IMR-90 (cell line): Measurements from ENCODE around the gene TSNAXIP1.

ENCODE experiments used
- BHLHE40 ChIP-seq: fragments of 150-350 bp; IDR thresholded peaks from 2 replicates; pipeline ENCODE4 v1.6.1; 2016; ENCODE audit warnings: mild to moderate bottlenecking, low read depth, low read length
- CEBPB ChIP-seq: IDR thresholded peaks from 2 replicates; pipeline ENCODE4 v1.6.1; 2012; ENCODE audit warnings: low read depth, low read length, improper control_type of control experiment
- CHD1 ChIP-seq: IDR thresholded peaks from 2 replicates; pipeline ENCODE4 v1.6.1; 2012; ENCODE audit warnings: low read depth, low read length, improper control_type of control experiment
- FOS ChIP-seq: fragments of 150-350 bp; IDR thresholded peaks from 2 replicates; pipeline ENCODE4 v1.6.1; 2016; ENCODE audit warnings: low read depth, low read length
- MAFK ChIP-seq: IDR thresholded peaks from 2 replicates; pipeline ENCODE4 v1.6.1; 2012; ENCODE audit warnings: low read depth, low read length, improper control_type of control experiment
- MXI1 ChIP-seq: IDR thresholded peaks from 2 replicates; pipeline ENCODE4 v1.6.1; 2012; ENCODE audit warnings: low read depth, mild to moderate bottlenecking, low read length, moderate library complexity, borderline replicate concordance
- NFE2L2 ChIP-seq: fragments of 150-350 bp; IDR thresholded peaks from 2 replicates; pipeline ENCODE4 v1.6.1; 2016; ENCODE audit warnings: low read depth, mild to moderate bottlenecking, low read length
- POLR2A ChIP-seq: IDR thresholded peaks from 2 replicates; pipeline ENCODE4 v1.6.1; 2012; ENCODE audit warnings: mild to moderate bottlenecking, low read depth, low read length
- RAD21 ChIP-seq: IDR thresholded peaks from 2 replicates; pipeline ENCODE4 v1.6.1; 2012; ENCODE audit warnings: low read length, improper control_type of control experiment
- RCOR1 ChIP-seq: IDR thresholded peaks from 2 replicates; pipeline ENCODE4 v1.6.1; 2012; ENCODE audit warnings: mild to moderate bottlenecking, low read length, improper control_type of control experiment; ENCODE audit not compliant: insufficient replicate concordance
- RFX5 ChIP-seq: IDR thresholded peaks from 2 replicates; pipeline ENCODE4 v1.8.0; 2012; ENCODE audit warnings: low read depth, mild to moderate bottlenecking, low read length, moderate library complexity
- SMC3 ChIP-seq: fragments of 150-350 bp; IDR thresholded peaks from 2 replicates; pipeline ENCODE4 v1.6.1; 2016; ENCODE audit warnings: low read depth, mild to moderate bottlenecking, antibody characterized with exemption, low read length, moderate library complexity
- TF ChIP-seq, protein P1 (sequence below): fragments of 150-350 bp; IDR thresholded peaks from 2 replicates; pipeline ENCODE4 v1.6.1; 2016; ENCODE audit warnings: low read depth, mild to moderate bottlenecking, low read length, moderate library complexity, borderline replicate concordance
- TF ChIP-seq, protein P2 (sequence below): conservative IDR thresholded peaks from 2 replicates; pipeline ENCODE4 v1.5.1; 2012; ENCODE audit warnings: mild to moderate bottlenecking, low read depth, low read length, improper control_type of control experiment

DNA sequence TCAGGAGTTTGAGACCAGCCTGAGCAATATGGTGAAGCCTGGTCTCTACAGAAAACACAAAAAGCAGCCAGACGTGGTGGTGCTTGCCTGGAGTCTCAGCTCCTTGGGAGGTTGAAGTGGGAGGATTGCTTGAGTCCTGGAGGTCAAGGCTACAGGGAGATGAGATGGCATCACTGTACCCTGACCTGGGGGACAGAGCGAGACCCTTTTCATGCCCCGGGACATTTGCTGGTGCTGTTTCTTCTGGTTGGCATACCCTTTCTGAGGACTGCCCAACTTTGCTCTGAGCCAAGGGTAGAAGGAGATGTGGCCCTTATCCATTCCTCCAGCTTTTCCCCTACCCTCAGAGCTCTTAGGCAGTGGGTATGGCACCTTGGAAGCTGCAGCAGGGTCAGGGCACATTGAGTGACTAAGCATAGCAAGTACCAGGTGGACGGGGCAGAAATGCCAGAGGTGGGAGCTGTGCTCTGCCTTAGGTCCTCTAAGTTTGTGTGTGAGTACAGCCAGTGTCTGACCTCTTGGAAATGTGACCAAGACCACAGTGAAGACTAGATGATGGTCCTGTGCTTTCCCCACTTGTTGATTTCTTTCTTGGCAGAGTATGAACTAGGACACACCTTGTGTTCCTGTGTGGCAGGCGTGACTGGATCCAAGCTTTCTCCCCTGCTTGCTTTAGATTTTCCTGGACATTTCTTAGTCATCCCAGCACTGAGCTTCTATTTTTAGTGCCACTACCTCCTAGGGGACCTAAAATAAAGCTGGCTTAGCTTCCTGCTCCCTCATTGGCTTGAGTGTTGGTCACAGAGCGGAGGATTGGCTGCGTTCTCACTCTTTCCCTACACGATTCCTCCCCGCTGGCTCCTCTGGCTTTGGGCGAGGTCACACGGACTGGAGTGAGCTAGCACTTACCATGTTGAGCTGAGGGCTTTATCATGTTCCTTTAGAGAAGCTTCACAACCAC is 56.2 kb downstream of the TSNAXIP1 start:
- TF ChIP-seq, protein P1, sequence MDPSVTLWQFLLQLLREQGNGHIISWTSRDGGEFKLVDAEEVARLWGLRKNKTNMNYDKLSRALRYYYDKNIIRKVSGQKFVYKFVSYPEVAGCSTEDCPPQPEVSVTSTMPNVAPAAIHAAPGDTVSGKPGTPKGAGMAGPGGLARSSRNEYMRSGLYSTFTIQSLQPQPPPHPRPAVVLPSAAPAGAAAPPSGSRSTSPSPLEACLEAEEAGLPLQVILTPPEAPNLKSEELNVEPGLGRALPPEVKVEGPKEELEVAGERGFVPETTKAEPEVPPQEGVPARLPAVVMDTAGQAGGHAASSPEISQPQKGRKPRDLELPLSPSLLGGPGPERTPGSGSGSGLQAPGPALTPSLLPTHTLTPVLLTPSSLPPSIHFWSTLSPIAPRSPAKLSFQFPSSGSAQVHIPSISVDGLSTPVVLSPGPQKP = no peak
- no peak for TF ChIP-seq CEBPB
- TF ChIP-seq, protein P2, sequence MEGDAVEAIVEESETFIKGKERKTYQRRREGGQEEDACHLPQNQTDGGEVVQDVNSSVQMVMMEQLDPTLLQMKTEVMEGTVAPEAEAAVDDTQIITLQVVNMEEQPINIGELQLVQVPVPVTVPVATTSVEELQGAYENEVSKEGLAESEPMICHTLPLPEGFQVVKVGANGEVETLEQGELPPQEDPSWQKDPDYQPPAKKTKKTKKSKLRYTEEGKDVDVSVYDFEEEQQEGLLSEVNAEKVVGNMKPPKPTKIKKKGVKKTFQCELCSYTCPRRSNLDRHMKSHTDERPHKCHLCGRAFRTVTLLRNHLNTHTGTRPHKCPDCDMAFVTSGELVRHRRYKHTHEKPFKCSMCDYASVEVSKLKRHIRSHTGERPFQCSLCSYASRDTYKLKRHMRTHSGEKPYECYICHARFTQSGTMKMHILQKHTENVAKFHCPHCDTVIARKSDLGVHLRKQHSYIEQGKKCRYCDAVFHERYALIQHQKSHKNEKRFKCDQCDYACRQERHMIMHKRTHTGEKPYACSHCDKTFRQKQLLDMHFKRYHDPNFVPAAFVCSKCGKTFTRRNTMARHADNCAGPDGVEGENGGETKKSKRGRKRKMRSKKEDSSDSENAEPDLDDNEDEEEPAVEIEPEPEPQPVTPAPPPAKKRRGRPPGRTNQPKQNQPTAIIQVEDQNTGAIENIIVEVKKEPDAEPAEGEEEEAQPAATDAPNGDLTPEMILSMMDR = no peak
- TF ChIP-seq POLR2A = no peak
- TF ChIP-seq MAFK = no peak
- no peak for TF ChIP-seq RAD21
- no peak for TF ChIP-seq NFE2L2
- TF ChIP-seq RCOR1 = no peak
- TF ChIP-seq FOS = no peak
- no peak for TF ChIP-seq SMC3
- no peak for TF ChIP-seq BHLHE40
- no peak for TF ChIP-seq MXI1
- TF ChIP-seq RFX5 = no peak
- no peak for TF ChIP-seq CHD1
